Kidney capillary endothelial cell (primary cell): Measurements from ENCODE around the gene RAD18.

Experiments used
- DNase-seq: peaks from one replicate; pipeline ENCODE4 v3.0.0-alpha.2; 2018; ENCODE audit warnings: low spot score

RAD18 gene

GRCh38 chr3:8835385-8835784 is 127.9 kb downstream of the RAD18 start:
- no peak for DNase-seq

GRCh38 chr3:8834974-8835373 is 128.3 kb downstream of the RAD18 start:
- DNase-seq: no peak

- no peak for DNase-seq
Observed at GRCh38 chr3:8827641-8828040, 135.6 kb downstream of the RAD18 start.
